ENCODE measurements around the gene CDK19. TPM values are rescaled to one million over a fixed set of nuclear protein-coding genes. Genes with fewer than 3 reads are reported as not detected.

Gene CDK19
- total and polyA plus RNA-seq, 2 of the 13 experiments (the other 11 are each of a cell fraction or from before 2014, with no cell fraction given), result 13.4 to 27.0 TPM

GRCh38 chr6:110665600-110665999, 149.7 kb downstream of the CDK19 start (continued):
- TF ChIP-seq, protein P1, sequence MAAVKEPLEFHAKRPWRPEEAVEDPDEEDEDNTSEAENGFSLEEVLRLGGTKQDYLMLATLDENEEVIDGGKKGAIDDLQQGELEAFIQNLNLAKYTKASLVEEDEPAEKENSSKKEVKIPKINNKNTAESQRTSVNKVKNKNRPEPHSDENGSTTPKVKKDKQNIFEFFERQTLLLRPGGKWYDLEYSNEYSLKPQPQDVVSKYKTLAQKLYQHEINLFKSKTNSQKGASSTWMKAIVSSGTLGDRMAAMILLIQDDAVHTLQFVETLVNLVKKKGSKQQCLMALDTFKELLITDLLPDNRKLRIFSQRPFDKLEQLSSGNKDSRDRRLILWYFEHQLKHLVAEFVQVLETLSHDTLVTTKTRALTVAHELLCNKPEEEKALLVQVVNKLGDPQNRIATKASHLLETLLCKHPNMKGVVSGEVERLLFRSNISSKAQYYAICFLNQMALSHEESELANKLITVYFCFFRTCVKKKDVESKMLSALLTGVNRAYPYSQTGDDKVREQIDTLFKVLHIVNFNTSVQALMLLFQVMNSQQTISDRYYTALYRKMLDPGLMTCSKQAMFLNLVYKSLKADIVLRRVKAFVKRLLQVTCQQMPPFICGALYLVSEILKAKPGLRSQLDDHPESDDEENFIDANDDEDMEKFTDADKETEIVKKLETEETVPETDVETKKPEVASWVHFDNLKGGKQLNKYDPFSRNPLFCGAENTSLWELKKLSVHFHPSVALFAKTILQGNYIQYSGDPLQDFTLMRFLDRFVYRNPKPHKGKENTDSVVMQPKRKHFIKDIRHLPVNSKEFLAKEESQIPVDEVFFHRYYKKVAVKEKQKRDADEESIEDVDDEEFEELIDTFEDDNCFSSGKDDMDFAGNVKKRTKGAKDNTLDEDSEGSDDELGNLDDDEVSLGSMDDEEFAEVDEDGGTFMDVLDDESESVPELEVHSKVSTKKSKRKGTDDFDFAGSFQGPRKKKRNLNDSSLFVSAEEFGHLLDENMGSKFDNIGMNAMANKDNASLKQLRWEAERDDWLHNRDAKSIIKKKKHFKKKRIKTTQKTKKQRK (IDR thresholded peaks at IDR 0.05; ENCODE audit: low read length), result no peak
- no peak for TF ChIP-seq KDM4B (CRISPR knock-in tag; IDR thresholded peaks at IDR 0.05)
- TF ChIP-seq, protein P2, sequence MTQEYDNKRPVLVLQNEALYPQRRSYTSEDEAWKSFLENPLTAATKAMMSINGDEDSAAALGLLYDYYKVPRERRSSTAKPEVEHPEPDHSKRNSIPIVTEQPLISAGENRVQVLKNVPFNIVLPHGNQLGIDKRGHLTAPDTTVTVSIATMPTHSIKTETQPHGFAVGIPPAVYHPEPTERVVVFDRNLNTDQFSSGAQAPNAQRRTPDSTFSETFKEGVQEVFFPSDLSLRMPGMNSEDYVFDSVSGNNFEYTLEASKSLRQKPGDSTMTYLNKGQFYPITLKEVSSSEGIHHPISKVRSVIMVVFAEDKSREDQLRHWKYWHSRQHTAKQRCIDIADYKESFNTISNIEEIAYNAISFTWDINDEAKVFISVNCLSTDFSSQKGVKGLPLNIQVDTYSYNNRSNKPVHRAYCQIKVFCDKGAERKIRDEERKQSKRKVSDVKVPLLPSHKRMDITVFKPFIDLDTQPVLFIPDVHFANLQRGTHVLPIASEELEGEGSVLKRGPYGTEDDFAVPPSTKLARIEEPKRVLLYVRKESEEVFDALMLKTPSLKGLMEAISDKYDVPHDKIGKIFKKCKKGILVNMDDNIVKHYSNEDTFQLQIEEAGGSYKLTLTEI (CRISPR knock-in tag; conservative IDR thresholded peaks at IDR 0.05), result no peak
- no peak for TF ChIP-seq ZNF615 (CRISPR knock-in tag; IDR thresholded peaks at IDR 0.05; ENCODE audit: borderline replicate concordance)
- no peak for TF ChIP-seq ZNF563 (CRISPR knock-in tag; IDR thresholded peaks at IDR 0.05)
- TF ChIP-seq SRSF1 (optimal IDR thresholded peaks at IDR 0.05; ENCODE audit: low read depth, low read length), result no peak
- TF ChIP-seq ATF3 (CRISPR knock-in tag; IDR thresholded peaks at IDR 0.05), result no peak
- TF ChIP-seq ZNF33B (CRISPR knock-in tag; IDR thresholded peaks at IDR 0.05), result no peak
- TF ChIP-seq MATR3 (CRISPR knock-in tag; IDR thresholded peaks at IDR 0.05), result no peak

All from HepG2 (cell line).